ENCODE measurements around the gene FTO. TPM values are rescaled to one million over a fixed set of nuclear protein-coding genes. Genes with fewer than 3 reads are reported as not detected.
"Not testable (repeated sequence)": the region's sequence is repeated elsewhere in the genome, so short reads cannot be mapped to it uniquely, and the experiment has no call there.

The FTO gene
- total RNA-seq, 4 donors from 2014 or later = 102 to 138 (median 130) TPM

DNA sequence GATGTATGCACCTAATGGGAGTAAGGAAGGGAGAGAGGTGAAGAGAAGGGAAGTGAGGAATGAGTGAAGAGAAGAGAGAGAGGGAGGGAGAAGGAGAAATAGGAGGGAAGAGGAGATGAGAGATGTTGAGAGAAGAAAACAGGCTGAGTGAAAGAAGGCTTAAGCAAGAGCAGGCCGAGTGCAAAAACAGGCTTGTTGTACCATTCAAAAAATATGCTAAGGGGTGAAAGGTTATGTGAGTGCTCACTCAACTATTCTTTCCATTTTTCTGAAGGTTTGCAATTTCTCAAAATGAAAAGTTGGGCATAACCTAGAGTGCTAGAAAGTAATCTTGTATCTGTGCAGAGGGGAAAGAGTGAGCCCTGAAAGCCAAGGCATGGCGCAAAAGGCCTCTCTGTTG, 23.2 kb upstream of the FTO start:
- Histone ChIP-seq H3K36me3 (peaks cover 0 to 9% of the 10 kb centered on the region in 2 donors), H3K9me3 (no peaks in the 10 kb centered on the region), H3K27ac (no peak overlapping the region), H3K27me3 (no peaks in the 10 kb centered on the region), H3K4me3 (no peak overlapping the region), H3K4me1 (no peaks in the 10 kb centered on the region)
- ATAC-seq = no peak
- TF ChIP-seq, protein P1, sequence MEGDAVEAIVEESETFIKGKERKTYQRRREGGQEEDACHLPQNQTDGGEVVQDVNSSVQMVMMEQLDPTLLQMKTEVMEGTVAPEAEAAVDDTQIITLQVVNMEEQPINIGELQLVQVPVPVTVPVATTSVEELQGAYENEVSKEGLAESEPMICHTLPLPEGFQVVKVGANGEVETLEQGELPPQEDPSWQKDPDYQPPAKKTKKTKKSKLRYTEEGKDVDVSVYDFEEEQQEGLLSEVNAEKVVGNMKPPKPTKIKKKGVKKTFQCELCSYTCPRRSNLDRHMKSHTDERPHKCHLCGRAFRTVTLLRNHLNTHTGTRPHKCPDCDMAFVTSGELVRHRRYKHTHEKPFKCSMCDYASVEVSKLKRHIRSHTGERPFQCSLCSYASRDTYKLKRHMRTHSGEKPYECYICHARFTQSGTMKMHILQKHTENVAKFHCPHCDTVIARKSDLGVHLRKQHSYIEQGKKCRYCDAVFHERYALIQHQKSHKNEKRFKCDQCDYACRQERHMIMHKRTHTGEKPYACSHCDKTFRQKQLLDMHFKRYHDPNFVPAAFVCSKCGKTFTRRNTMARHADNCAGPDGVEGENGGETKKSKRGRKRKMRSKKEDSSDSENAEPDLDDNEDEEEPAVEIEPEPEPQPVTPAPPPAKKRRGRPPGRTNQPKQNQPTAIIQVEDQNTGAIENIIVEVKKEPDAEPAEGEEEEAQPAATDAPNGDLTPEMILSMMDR (IDR thresholded peaks at IDR 0.05) = no peak
- TF ChIP-seq POLR2A (IDR thresholded peaks at IDR 0.05) (no peak), EP300 (IDR thresholded peaks at IDR 0.05) (no peak), POLR2AphosphoS5 (IDR thresholded peaks at IDR 0.05) (no peak)
- WGBS, 2 donors (ENCODE audit: low coverage in 1 of 2) = 90% methylated on average over 2 of the region's 2 CpGs

DNA sequence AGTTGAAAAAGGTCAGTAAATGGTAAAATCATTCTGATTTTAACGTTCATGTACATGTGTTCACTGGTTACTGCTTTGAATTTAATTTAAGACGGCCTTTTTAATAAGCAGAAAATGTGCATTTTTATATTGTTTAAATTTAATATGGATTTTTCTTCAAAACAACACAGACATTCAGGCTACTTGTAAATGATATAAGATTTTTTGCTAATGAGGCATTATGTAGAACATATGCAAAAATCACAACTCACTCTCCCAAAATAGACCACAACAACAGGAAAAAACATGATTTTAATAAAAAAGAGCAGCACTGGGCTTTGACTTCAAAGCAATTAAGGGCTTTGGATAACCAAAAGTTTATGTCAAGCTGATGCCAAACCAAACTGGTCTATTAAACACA, 22.6 kb upstream of the FTO start:
- no peaks in the 10 kb centered on the region for H3K27me3 ChIP-seq
- TF ChIP-seq POLR2A (IDR thresholded peaks at IDR 0.05) (no peak), POLR2AphosphoS5 (IDR thresholded peaks at IDR 0.05) (no peak), EP300 (IDR thresholded peaks at IDR 0.05) (no peak)
- TF ChIP-seq, protein P1 (IDR thresholded peaks at IDR 0.05) = no peak
- H3K27ac ChIP-seq = no peak overlapping the region
- H3K4me3 ChIP-seq = no peak overlapping the region
- 66% methylated on average over 2 of the region's 2 CpGs for WGBS, 2 donors (ENCODE audit: low coverage in 1 of 2)
- no peak for ATAC-seq
- peaks cover 0 to 12% of the 10 kb centered on the region in 2 donors for H3K36me3 ChIP-seq
- H3K4me1 ChIP-seq = no peaks in the 10 kb centered on the region
- no peaks in the 10 kb centered on the region for H3K9me3 ChIP-seq

DNA sequence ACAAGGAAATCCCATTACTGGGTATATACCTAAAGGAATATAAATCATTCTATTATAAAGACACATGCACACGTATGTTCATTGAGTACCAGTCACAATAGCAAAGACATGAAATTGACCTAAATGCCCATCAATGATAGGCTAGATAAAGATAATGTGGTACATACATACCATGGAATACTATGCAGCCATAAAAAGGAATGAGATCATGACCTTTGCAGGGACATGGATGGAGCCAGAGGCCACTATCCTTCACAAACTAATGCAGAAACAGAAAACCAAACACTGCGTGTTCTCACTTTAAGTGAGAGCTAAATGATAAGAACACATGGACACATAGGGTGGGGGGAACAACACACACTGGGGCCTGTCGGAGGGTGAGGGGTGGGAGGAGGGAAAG, 18.6 kb upstream of the FTO start:
- not testable (repeated sequence) for ATAC-seq, H3K4me3 ChIP-seq, H3K4me1 ChIP-seq, H3K27ac ChIP-seq, H3K9me3 ChIP-seq, H3K27me3 ChIP-seq
- 93 to 96% methylated on average over 3 of the region's 3 CpGs for WGBS, 2 donors (ENCODE audit: low coverage in 1 of 2)
- peaks cover 0 to 12% of the 10 kb centered on the region in 2 donors for H3K36me3 ChIP-seq

DNA sequence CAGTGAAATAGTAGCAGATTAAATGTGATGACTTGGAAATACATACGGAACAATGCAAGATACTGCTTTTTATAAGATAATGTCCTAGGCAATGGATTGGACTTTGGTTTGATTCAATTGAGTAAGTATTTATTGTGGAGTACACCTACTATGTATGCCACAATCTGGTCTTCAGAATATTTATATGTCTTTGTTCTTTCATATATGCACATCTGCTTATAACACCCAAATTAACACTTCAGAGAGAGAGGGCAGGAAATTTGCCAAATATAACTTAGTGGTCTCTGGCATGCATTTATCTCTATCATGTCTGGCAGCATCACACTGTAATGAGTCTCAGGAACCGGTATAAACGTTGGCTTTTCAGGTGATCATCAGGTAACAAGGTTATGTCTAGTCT, 17.2 kb upstream of the FTO start:
- ATAC-seq = no peak
- Histone ChIP-seq H3K4me1 (no peaks in the 10 kb centered on the region), H3K36me3 (peaks cover 0 to 14% of the 10 kb centered on the region in 2 donors), H3K27ac (no peak overlapping the region), H3K27me3 (no peaks in the 10 kb centered on the region), H3K4me3 (no peak overlapping the region), H3K9me3 (no peaks in the 10 kb centered on the region)
- WGBS, 2 donors (ENCODE audit: low coverage in 1 of 2) = 74 to 78% methylated on average over 3 of the region's 3 CpGs
- TF ChIP-seq POLR2A (IDR thresholded peaks at IDR 0.05) = no peak
- no peak for TF ChIP-seq POLR2AphosphoS5 (IDR thresholded peaks at IDR 0.05)
- TF ChIP-seq EP300 (IDR thresholded peaks at IDR 0.05) = no peak
- TF ChIP-seq, protein P1 (IDR thresholded peaks at IDR 0.05) = no peak

DNA sequence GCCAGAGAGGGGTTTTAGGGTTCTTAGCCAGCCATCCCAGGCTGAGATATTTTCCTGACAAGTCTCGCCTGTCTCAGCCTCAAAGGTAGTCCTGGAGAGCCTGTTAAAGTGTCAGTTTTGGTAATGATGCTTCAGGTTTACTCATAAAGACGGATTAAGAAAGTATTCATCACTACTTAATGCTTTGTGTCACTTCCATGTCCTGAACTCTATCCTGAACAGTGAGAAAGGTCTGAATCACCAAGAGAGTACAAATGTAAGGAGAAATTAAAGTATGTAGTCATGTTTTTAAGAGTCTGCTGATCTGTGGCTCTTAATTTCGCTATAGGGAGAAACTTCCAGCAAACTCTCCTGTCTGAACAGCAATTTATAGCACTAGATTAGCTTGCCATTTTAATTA, 14.3 kb upstream of the FTO start:
- no peak overlapping the region for H3K4me3 ChIP-seq
- no peaks in the 10 kb centered on the region for H3K4me1 ChIP-seq
- ATAC-seq = no peak
- H3K36me3 ChIP-seq = peaks cover 0 to 18% of the 10 kb centered on the region in 2 donors
- H3K27ac ChIP-seq = no peak overlapping the region
- no peaks in the 10 kb centered on the region for H3K27me3 ChIP-seq
- WGBS, 2 donors (ENCODE audit: low coverage in 1 of 2) = 92 to 94% methylated on average over 2 to 3 of the region's 3 CpGs
- H3K9me3 ChIP-seq = no peaks in the 10 kb centered on the region
- no peak for TF ChIP-seq POLR2AphosphoS5 (IDR thresholded peaks at IDR 0.05)
- no peak for TF ChIP-seq POLR2A (IDR thresholded peaks at IDR 0.05)
- TF ChIP-seq EP300 (IDR thresholded peaks at IDR 0.05) = no peak
- TF ChIP-seq, protein P1 (IDR thresholded peaks at IDR 0.05) = no peak
